ENCODE results near the gene NDUFS8.
"Not testable (repeated sequence)": the region's sequence is repeated elsewhere in the genome, so short reads cannot be mapped to it uniquely, and the experiment has no call there.

Gene NDUFS8
- 24.5 to 94.8 (median 48.0) reads per million in 17 experiments for total RNA-seq

DNA sequence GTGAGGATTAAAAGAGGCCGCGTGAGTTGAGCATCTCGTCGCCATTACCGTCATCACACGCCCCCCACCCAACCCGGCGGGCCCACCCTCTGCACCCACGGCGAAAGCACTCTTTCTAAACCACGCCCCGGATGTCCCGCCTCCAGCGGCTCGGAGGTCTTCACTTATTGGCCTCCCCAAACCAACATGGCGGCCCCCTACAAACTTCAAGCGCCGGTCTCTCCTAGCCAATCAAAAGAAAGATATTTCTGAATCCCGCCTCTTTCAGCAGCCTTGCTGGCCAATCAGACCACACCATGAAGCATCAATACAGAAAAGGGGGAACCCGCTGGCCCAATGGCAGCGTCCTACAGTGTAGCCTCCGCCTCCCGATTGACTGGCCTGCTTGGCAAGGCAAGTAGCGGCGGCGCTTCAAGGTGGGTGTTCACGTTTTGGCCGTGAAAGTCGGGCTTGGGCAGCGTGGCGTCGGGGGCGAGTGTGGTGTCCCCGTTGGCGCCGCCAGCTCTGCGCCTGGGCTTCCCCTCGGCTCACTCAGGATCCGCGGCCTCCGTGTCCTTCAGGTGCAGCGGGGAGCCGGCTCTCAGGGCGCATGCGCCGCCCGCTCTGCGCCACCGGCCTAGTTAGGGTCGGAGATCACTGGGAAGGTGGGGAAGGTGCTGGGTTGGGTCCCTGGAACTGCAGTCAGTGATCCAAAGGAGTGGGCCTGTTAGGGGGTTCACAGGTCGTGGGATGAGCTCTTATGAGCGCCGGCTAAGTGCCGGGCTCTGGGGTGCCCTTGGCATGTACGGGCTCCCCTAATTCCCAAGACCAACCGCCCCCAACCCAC, at the start of gene NDUFS8:
Gene NDUFS8, plus strand, starts transcription at position 364 of the 826 bp plus-strand sequence. CDS start 1,471 bp downstream, outside the sequence.
- DNase-seq: peak; percentile 97 to 99 (median 98)

DNA sequence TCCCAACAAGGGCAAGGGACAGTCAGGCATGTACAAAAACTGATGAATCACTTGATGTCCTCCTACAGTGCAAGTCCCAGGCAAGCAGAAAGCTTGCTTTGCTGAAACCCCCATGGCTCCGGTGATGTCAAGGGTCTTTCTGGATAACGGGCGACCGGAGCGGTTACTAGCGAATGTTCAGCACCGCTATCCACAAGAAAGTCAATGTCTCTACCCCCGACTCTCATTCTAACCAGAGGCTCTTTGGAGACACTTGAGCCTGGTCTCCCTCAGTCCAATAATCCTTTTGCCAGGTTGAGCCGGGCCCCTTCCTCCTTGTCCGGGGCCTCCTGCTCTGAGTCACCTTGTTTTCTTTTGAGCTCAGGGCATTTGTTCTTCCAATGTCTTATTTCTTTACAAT, 49.3 kb upstream of the NDUFS8 start:
- not testable (repeated sequence) for DNase-seq

DNA sequence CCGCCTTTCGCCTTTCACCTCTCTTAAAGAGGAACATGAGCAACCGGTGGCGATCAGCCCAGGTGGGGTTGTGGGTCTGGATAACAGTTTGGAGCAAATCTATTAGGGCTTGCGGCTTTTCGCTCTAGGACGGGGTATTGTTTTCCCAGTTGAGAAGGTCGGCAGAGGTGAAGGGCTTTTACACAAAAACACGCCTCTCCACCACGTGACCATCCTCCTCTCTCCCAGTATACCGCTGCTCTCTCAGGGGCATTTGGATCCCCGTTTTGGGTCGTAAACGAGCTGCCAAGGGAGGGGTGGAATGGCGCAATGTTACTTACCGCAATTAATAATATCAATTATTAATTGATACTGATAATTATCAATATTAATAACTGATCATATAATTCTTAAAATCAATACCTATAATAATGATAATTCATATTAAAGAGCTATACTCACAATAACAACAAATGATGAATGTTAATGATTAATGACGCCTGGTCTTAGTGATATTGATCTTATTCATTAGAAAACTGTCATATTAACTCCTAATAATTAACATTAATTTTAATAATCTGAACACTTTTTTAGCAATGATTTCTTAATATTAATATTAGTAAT, 48.1 kb upstream of the NDUFS8 start:
- not testable (repeated sequence) for DNase-seq

DNA sequence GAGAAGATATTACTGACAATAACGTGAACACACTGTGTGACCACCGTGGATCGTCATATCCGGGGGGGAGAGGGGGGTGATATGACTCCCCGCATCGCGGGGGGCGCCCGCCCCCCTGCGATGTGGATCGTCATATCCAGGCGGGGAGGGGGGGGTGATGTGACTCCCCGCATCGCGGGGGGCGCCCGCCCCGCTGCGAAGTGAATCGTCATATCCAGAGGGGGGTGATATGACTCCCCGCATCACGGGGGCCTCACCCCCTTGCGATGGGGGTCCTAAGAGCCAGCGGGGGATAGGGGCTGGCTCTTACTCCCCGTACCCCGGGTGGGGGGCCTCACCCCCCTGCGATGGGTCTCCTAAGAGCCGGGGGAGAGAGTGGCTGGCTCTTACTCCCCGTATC, 46.5 kb upstream of the NDUFS8 start:
- DNase-seq: no peak

DNA sequence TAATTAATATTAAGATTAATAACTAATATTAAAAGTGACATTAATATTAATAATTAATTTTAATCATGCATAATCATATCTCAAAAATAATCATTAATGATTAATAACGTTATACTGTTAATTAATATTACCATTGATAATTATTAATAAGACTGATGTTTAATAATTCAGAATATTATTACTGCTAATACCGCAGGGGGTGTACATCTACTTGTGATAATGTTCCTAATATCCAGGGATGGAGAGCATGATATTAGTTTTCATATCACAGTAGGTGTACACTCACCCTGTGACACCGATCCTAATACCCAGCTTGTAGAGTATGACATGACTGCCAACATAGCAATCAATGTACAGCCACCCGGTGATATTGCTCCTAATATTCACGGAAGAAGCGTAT, 45.2 kb upstream of the NDUFS8 start:
- not testable (repeated sequence) for DNase-seq

DNA sequence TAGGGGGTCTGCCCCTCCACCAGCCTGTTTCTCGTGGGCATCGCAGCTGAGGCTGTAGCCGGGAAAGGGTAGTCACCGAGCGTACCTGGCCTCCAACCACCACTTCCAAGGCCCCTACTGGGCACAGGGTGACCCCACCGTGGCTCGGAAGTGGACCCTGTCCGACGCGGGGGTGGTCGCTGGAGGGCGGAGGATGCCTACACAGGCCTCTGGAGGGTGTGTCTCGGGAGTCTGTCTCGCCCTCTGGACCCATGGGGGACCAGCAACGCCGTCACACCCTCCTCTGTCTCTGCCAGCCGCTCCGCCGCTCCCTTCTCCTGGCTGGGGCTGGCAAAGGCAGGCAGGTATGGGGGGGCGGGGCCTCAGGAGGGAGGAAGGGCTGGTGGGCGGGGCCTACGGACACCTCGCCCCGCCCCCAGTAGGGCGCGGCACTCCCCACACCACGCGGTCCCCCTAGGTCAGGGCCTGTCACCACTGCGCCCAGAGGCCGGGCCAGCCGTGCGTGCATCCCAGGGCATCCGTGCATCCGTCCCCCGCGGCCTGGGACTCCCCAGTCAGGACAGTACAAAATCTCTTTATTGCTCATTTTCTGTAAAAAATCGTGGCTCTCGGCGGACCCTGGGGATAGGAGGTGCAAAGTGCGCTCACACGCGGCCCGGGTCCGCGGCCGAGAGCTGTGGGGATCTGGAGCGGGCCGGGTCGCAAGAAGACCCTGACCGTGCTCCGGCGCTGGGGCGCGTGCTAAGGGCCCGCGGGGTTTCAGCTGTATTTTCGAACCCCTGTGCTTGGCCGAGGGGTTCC, 39.7 kb upstream of the NDUFS8 start:
- DNase-seq: peak in 3 of 4 experiments; percentile 28 to 55 (median 39)

DNA sequence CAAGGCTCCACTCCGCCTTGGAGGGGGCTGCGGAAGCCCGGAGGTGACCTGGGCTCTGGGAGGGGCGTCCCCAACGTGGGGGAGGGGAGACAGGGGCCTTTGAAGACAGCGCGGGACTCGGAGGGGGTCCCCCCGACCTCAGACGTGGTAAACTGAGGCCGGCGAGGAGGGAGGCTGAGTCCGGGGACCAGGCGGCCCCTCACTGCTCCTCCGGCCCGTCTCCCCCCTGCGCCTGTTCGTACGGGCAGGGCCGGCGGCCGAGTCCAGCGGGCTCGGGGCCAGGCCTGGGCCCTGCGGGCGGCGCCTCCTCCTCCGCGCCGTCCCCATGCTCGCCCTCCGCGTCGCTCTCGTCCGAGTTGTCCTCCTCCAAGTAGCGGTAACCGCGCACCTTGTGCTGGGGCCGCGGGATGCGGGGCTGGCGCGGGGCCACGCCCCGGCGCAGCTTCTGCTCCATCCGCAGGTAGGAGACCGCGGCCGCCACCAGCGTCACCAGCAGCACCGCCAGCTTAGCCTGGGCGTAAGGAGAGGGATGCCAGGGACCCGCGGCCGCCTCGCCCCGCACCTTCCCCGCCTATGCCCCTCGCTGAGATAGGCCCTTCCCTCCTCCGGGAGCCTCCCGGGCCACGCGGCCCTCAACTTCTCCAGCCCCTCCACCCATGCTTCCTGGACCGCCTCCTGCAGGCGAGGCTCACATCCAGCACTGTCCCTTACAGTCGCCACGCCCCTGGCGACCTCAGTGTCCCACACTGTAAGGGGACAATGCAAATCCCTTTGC, 38.9 kb upstream of the NDUFS8 start:
- not testable (repeated sequence) for DNase-seq

DNA sequence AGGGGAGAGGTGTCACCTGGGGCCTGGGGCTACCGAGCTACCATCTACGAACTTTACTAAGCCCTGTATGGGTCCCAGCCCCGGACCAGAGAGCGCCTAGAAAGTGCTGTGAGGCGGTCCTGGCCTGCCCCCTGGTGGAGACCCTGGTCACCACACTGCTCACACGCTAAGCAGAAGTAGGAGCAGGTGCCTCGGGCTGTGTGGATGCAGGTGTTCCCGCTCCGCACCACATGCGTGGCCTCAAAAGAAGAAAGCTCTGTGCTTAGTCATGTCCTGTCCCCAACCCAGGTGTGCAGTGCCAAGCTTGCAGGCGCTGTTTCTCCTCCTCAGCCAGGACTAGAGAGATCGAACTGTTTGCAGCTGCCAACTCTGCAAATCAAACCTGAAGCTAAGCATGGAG, 36.7 kb upstream of the NDUFS8 start:
- peak in 1 of 4 experiments; percentile 38 for DNase-seq

DNA sequence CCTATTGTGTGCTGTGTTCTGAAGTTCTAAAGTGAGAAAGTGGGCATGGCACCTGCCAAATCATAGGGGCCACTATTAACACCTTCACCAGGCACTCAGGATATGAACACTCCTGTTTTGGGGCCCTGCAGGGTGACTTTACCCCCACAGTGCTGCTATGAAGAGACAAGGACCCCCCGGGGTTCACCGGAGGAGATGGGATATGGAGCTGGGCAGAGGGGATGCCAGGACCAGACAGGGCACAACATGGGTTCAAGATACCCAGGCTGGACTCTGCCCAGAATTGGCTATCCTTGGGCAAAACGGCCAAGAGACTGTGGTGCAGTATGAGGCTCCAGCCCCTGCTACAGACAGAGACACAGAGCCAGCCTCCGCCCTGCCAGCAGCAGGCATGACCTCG, 36.1 kb upstream of the NDUFS8 start:
- DNase-seq: not testable (repeated sequence)

DNA sequence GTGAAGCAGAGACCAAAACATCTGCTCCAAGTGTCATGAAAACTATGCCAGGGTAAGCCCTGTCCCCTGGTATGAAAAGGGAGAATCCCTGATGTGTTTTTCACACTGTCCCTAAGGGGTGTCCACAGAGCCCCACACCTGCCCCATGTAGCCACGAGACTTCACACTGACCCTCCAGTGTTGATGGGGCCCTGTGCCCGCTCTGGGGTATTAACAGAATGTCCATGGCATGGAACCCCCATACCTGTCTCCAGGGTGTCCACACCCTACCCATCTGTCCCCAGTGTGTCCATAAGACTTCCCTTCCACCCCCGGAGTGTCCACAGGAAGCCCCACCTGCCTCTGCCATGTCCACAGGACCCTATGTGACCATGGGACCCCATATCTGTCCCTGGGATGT, 35.4 kb upstream of the NDUFS8 start:
- not testable (repeated sequence) for DNase-seq

DNA sequence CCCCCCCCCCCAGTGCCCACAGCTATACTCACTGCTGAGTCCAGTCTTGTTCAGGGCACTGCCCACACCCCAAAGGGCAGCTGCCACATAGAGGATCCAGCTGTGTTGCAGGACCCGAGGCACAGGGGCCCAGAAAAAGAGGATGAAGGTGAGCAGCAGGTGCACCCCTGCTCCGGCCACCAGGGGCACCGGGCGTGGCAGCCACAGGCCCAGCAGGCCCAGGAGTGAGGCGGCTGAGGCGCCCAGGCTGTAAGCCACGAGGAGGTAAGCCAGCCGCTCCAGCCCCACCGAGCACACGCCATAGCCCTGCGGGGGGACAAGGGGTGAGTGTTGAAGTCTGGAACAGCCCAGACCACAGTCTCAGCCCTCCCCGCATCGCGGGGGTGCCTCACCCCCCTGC, 34.9 kb upstream of the NDUFS8 start:
- DNase-seq: not testable (repeated sequence)

DNA sequence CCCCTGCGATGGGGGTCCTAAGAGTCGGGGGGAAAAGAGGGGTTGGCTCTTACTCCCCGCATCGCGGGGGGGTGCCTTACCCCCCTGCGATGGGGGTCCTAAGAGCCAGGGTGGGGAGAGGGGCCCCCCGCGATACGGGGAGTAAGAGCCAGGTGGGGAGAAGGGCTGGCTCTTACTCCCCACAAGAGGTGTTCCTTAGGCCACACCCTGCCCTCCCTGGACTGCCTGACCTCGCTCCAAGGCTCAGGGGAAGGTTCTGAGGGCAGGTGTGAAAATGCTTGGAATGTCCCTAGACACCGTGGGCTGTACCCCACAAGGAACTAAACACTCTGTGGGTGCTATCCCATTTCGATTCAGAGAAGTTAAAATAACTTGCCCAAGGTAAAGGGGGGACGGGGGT, 34.4 kb upstream of the NDUFS8 start:
- no peak for DNase-seq

DNA sequence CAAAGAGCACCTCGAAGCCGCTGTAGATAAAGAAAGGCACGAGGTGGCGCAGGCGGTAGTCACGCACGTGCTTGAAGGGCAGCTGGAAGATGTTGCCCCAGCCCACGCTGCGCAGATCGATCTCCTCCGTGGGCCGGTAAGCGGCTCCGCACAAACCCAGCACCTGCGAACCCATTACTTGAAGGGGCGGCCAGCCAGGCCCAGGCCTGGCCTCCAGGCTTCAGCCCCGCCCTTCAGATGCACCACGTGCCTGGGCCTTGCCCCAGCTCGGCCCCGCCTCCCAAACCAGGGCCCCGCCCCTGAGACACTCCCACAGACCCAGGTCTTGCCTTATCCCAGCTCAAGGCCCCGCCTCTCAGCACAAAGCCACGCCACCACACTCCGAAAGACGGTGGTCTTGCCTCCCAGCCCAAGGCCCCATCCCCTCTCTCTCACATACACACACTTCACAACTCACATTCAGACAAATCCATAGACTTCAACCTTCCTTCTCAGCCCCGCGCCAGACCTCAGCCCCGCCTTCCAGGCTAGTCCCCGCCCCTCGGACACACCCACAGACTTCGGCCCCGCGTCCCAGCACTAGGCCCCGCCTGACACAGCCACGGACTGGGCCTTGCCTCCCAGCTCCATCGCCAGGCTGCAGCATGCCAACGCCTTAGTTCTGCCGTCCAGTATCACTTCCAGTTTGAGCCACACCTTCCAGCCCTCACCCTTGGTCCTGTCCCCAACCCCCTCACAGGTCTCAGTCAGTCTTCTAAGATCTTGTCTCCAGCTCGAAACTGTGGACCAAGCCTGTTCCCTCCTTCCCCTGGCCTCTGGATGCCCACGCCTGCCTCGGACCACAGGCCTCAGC, 33.6 kb upstream of the NDUFS8 start:
- peak; percentile 82 to 92 (median 88) for DNase-seq

DNA sequence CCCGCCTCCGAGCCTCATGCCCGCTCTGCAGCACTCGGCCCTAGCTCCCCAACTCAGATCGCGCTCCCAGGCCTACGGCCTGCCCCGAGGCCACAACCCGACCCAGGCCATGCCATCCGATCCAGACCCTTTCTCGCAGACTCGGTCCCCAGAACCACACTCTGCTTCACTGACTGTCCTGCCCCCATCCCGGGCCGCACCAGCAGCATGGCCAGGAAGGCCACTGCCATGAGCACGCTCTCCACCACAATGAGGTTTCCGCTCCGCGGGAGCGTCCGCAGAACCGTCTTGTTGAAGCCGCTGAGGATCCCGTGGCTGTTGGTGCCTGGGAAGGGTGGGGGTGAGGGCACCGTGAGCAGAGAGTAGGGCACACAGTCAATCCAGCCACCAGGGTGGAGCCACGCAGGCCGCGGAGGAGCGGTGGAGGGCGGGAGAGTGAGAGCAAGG, 33.0 kb upstream of the NDUFS8 start:
- DNase-seq: no peak

DNA sequence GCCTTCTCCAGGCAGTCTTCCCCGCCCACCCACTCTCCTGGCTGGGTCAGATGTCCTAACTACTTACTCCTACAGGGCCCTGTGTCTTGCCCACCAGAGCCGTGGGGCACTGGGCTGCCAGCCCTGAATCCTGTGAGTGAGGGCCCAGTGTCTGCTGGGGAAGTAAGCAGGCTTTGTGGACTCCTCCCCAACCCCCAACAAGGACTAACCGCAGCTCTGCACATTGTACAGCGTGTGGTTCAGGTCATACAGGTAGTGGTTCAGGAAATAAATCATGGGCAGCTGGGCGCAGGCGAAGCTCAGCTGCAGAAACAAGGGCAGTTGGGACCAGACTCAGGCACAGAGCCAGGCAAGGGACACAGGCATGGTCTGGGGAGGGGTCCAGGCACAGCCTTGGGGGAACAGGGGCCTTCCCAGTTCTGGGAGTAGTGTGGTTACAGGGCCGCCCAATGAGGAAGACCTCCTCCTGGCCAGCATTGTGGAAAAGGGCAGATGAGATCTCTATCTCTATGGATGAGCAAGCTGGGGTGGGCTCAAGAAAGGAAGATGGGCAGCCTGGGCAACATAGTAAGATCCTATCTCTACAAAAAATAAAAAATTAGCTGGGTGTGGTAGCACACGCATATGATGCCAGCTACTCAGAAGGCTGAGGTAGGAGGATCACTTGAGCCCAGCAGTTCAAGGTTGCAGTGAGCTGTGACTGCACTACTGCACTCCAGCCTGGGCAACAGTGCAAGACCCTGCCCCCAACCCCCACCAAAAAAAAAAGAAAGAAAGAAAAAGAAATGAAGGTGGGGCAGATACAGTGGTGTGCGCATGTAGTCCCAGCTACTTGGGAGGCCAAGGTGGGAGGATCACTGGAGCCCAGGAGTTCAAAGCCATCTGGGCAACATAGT, 32.1 kb upstream of the NDUFS8 start:
- DNase-seq: peak; percentile 23 to 60 (median 46)

DNA sequence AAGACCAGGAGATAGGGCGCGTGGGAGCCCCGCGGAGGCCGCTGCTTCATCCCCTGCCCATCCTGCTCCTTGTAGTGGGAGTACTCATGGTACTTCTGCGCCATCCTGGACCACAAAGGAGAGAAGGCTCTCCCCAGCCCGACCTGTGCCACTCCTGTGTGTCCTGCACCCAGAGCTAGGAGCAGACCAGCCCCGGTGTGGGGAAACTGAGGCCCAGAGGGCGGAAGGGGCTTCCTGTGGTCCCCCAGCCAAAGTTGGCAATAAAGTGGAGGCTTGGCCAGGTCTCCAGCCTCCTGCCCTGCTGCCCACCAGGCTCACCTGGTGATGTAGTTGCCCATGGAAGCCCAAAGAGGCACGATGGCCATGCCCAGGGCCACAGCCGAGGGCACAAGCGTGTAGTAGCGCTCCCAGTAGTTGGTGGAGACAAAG, 31.3 kb upstream of the NDUFS8 start:
- no peak for DNase-seq

DNA sequence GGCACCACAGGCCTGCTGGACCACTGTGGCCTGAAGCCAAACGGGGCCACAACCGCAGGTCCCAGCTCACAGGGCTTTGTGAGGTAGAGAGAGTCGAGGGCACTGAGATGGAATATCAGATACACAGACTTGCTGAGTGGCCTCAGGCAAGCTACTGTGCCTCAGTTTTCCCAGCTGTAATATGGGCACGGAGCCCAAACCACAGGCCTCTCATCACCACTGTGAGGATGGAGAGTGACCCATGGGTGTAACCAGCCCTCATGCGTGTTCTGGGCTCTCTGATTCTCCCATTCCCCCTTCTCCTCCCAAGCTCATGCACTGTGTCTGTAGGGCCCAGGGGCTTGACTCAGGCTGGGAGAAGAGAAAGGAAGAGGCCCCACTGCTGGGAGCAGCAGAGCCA, 30.8 kb upstream of the NDUFS8 start:
- DNase-seq: no peak

DNA sequence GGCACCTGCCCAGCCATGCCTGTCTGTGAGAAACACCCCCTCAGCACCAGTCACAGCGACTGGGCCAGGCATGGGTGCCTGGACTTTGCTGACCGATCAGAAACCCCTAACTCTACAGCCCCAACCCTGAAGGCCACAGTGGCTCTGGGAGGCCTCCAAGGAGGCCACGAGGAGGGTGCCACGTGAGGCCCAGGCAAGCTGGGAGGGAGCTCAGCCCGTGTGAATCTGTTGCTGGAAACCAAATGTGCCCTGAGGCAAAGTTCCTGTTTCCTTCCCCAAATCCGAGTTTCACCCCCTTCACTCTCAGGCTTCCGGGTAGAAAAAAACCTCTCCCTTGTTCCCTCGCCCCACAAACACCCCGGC, 27.9 kb upstream of the NDUFS8 start:
- peak; percentile 71 to 87 (median 85) for DNase-seq

DNA sequence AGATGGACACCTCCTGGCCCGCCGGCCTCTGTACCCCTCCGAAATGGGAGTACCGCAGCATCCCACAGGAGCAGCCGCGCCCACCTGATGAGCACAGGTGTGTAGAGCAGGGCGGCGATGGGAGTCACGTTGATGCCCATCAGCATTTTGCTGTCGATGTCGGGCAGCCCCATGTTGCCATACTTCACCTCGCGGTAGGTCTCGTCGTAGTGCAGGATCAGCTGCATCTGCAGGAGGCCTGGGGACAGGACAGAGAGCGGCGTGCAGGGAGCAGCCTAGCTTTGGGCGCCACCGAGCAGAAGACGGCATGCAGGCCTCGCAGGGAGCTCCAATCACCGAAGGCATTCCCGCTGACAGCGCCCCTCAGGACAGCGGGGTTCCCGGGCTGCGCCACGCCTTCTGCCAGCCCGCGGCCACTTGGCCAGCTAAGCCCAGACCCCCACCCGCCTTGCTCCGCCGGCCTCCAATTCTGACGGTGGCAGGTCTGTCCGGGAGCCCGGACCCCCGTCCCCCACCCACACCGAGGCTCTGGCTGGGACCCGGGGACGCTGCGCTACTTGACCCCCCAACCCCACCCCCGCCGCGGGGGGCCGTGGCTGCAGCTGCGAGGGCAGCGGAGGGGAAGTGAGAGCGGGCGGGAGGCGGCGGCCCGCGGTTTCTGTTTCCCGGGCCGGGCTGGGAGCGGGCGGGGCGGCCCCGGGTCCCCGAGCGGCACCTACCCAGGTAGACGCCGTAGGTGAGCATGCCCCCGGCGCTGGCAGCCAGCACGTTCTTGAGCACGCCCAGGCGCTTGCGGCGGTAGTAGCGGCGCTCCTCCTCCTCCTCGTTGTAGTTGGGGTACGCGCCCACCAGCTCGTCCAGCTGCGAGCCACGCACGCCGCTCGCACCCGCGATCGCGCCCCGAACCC, 27.3 kb upstream of the NDUFS8 start:
- DNase-seq: peak; percentile 38 to 79 (median 62)

Measured in suppressor macrophage (primary cell).